Measurements from ENCODE around the gene SHF. TPM values are rescaled to one million over a fixed set of nuclear protein-coding genes. Genes with fewer than 3 reads are reported as not detected.

Gene SHF
- total and polyA plus RNA-seq, 2 of the 4 experiments (the other 2 are of a cell fraction) = 1.8 to 3.5 TPM

DNA sequence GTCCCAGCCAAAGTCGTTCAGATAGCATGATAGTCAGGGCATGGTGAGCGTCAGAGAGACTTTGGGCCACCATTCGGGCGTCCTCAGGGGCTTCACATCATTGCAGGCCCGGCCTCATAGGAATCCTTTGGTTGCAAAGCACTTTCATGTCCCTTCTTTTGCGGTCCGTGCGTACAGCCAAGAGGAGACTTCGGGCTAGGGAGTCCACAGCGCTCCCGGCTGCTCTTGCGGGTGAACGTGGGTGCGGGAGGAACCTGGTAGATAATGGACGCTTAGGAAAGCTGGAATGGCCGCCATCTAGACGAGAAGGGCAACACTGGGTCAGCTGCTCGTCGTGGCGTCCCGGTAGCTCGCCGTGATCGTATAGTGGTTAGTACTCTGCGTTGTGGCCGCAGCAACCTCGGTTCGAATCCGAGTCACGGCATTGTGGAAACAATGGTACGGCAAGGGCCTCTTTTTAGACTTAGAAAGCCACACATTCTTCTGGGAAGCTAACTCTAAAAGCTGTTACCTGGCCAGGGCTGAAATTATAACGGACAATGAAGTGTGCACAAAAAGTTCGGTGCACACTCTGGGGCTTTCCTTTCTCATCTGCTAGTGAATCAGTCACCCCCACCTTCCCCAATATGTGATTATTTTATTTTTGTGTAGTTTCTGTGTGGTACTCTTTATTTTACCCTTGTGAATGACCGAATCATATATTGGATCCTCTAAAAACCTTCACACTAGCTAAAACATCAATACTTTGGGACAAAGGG, 13.2 kb upstream of the SHF start:
- Histone ChIP-seq H3K4ac (ENCODE audit: low read depth, low read length) (peak overlapping the region; percentile 56), H2BK20ac (ENCODE audit: low read depth, low read length) (no peak overlapping the region), H3K27me3 (ENCODE audit: control insufficient read depth, insufficient read depth, low read length) (no peaks in the 10 kb centered on the region), H3K56ac (ENCODE audit: extremely low read depth, insufficient read depth, low read length) (peak overlapping the region; percentile 2; the same call in 1 of the 2 replicates), H4K91ac (ENCODE audit: insufficient read depth, low read depth, low read length) (no peak overlapping the region), H3K9ac (ENCODE audit: low read depth, low read length) (peak overlapping the region; percentile 56), H2BK15ac (ENCODE audit: low read depth, low read length) (no peak overlapping the region), H3K4me1 (ENCODE audit: control insufficient read depth, insufficient read depth, low read length) (peaks cover 2% of the 10 kb centered on the region; the same call in 1 of the 2 replicates), H3K79me1 (ENCODE audit: low read depth in 1 of 2, low read length in 2 of 2) (no peaks in the 10 kb centered on the region), H4K8ac (ENCODE audit: low read depth in 2 of 2, low read length in 2 of 2) (peak overlapping the region in 1 of 2 experiments; percentile 50; a peak in 1 of 4 replicates), H3K4me2 (ENCODE audit: low read depth, low read length) (peak overlapping the region; percentile 84), H3K14ac (replicated peaks; ENCODE audit: low read depth, low read length) (peak overlapping the region; percentile 44), H3K4me3 (ENCODE audit: insufficient read depth, low read depth, low read length) (peak overlapping the region; percentile 58), H3K27ac (ENCODE audit: insufficient read depth, low read length) (peak overlapping the region; percentile 52), H2AFZ (replicated peaks; ENCODE audit: low read length, poor library complexity) (peak overlapping the region; percentile 95), H3K9me3 (ENCODE audit: control insufficient read depth, insufficient read depth, low read length) (no peaks in the 10 kb centered on the region), H2AK5ac (ENCODE audit: low read depth, low read length) (no peak overlapping the region), H2AK9ac (replicated peaks; ENCODE audit: low read depth, low read length, poor library complexity) (peak overlapping the region; percentile 50), H2BK5ac (ENCODE audit: low read depth, low read length, poor library complexity, severe bottlenecking) (peak overlapping the region; percentile 66), H4K20me1 (ENCODE audit: insufficient read depth, low read length) (no peaks in the 10 kb centered on the region), H3K36me3 (ENCODE audit: control insufficient read depth, insufficient read depth, low read length) (no peaks in the 10 kb centered on the region), H3K23ac (ENCODE audit: low read depth, low read length) (no peak overlapping the region), H3K9me1 (ENCODE audit: insufficient read depth, low read length) (0 out of 2 replicates have a peak, but pooled peaks cover 6% of the 10 kb centered on the region), H2BK120ac (ENCODE audit: low read depth, low read length) (no peak overlapping the region; the same call in 1 of the 2 replicates), H3K18ac (ENCODE audit: low read depth, low read length) (peak overlapping the region; percentile 30; the same call in 1 of the 2 replicates), H4K5ac (ENCODE audit: low read depth, low read length) (peak overlapping the region; percentile 31)
- ChIA-PET CTCF (interaction anchor here (2.9 kb wide), 1 partner anchor 38 kb away, joined by 11 read pairs; no protein-coding TSS in a partner anchor), POLR2A (ENCODE audit: unreplicated experiment) (no interaction called here)
- TF ChIP-seq FOS (IDR thresholded peaks at IDR 0.05; ENCODE audit: low read depth, low read length) (peak; percentile 89), RCOR1 (IDR thresholded peaks at IDR 0.05; ENCODE audit: insufficient replicate concordance, low read length) (no peak)
- ATAC-seq (ENCODE audit: low read depth) = peak; percentile 33
- DNase-seq = peak; percentile 83
- in situ Hi-C loops (cut with MboI; ENCODE audit: low sequenced_read_pairs) = no loop called here
- 0% methylated on average over 10 of the region's 34 CpGs; no CpG with 5 or more reads in 1 of the 2 experiments for WGBS, 2 experiments (ENCODE audit: extremely low coverage in 2 of 2, insufficient read length in 1 of 2)
- intact Hi-C loops (cut with micrococcal nuclease) = loop anchor here (1.0 kb wide), 4 partner anchors 34 to 255 kb away; a partner anchor contains a TSS
- BruUV-seq (replicated peaks) = no TSS peak
- dilution Hi-C loops (cut with HindIII; ENCODE audit: low sequenced_read_pairs, unreplicated experiment) = no loop called here
